Measurements from ENCODE around the gene TPM2.

Gene TPM2

DNA sequence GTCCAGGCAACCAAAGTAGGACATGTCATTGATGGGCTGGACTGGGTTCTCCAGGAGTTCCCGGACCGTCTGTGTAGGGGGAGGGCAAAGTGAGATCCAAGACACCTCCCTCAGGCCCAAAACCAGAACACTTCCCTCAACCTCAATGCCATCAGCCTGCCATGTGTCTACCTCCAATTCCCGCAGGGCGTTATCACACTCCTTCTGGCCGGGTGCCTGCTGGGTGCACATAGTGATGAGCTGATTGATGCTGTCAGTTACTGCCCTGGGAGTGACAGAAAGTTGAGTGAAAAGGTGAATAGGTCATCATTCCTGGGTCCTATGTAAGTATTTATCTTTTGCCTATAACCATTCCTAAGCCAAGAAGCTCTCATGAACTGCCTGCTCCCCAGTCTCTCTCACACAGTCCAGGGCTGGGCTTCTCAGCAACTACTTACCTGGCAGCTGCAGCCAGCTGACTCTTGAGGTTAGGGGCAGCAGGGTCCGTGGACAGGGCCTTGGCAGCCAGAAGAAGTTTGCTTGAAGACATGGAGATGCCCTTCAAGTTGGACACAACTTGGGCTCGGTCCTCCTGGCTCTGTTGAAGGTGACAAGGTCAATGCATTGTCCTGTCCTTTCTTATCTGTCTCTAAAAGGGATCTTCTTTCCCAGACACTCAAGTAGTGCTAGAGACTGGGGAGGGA lies 21.2 kb upstream of the TPM2 start:
- TF ChIP-seq, protein P1, sequence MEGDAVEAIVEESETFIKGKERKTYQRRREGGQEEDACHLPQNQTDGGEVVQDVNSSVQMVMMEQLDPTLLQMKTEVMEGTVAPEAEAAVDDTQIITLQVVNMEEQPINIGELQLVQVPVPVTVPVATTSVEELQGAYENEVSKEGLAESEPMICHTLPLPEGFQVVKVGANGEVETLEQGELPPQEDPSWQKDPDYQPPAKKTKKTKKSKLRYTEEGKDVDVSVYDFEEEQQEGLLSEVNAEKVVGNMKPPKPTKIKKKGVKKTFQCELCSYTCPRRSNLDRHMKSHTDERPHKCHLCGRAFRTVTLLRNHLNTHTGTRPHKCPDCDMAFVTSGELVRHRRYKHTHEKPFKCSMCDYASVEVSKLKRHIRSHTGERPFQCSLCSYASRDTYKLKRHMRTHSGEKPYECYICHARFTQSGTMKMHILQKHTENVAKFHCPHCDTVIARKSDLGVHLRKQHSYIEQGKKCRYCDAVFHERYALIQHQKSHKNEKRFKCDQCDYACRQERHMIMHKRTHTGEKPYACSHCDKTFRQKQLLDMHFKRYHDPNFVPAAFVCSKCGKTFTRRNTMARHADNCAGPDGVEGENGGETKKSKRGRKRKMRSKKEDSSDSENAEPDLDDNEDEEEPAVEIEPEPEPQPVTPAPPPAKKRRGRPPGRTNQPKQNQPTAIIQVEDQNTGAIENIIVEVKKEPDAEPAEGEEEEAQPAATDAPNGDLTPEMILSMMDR (conservative IDR thresholded peaks at IDR 0.05) = no peak
- no peak for TF ChIP-seq ZFX (IDR thresholded peaks at IDR 0.05)
- no peak overlapping the region for H3K27ac ChIP-seq

DNA sequence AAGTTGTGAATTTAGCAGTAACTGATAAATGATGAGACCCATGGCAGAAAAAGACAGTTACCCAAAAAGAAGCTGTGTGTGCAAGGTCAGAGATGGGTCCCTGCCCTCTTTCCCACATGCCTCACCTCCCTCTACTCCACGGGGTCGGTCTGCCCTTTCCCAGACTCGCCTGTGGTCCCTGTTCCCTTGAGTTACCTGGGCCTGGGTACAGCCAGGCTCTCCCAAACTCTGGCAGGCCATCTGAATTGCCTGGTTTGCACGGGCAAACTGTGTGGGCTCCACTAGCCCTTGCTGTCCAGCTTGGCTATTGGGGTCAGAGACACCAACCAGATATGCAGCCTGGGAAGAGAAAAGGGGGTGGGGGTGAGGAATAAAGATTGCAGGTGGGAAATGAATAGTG lies 18.4 kb upstream of the TPM2 start:
- TF ChIP-seq ZFX (IDR thresholded peaks at IDR 0.05) = no peak
- TF ChIP-seq, protein P1 (conservative IDR thresholded peaks at IDR 0.05) = no peak
- no peak overlapping the region for H3K27ac ChIP-seq

DNA sequence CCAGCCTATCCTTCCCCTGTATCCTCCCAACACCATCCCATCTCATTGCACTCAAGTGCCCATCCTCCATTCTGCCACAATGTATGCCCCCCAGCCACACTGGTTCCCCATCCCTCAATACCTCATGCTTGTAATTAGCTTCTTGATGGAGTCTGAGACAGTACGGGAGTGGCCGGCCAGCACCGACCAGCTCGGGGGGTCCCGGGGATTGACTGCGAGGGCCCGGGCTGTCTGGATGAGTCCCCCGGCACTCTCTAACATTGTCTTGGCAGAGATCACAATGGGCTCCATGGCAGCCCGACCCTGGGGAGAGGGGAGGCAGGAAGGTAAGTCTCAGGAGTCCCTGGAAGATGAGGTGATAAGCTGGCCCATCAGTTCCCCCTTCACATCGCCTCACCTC lies 17.2 kb upstream of the TPM2 start:
- TF ChIP-seq, protein P1 (conservative IDR thresholded peaks at IDR 0.05) = no peak
- no peak for TF ChIP-seq ZFX (IDR thresholded peaks at IDR 0.05)
- H3K27ac ChIP-seq = no peak overlapping the region

DNA sequence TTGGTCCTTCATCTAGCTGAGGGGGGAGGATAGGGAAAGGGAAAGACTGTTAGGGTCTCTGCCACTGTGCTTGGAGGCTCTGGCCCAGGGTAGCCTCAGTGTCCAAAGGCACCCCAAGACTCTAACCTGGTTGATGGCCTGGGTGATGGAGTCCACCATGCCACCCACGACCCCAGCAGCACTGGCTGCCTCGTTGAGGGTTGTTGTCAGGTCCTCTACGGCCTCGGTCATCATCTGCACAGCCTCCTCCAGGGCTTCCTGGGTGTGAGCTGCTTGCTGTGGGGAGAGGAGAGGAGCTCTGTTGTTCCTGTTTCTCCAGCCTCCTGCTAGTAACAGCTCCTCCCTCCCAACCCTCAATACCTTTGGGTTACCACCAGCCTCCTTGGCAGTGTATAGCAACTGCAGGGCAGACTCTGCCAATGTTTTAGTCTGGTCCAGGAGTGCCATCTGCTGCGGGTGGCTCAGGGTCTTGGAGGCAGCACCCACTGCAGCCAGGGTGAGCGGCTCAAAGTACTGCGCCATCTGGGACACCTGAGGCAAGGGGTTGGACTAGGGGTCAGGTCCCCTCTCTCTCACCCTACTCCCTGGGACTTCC lies 16.2 kb upstream of the TPM2 start:
- TF ChIP-seq ZFX (IDR thresholded peaks at IDR 0.05) = no peak
- TF ChIP-seq, protein P1 (conservative IDR thresholded peaks at IDR 0.05) = no peak
- no peak overlapping the region for H3K27ac ChIP-seq

DNA sequence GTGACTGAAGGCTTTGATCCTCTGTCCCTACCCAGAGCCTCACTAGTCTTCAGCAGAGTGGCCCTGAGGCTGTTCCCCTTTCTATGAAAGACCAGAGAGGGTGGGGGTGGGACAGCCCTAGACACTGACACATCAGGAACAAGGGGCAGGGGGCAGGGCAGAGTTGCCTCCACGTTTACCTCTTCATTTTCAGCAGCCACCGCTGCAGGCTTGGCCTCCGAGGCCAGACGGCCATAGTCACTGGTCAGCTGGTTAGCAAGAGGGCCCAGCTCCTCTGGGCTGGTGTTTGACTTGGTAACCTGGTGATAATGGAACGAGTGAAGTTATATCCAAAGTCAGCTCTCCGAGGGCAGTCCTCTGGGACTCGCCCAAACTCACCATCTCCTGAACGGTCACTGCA lies 15.6 kb upstream of the TPM2 start:
- H3K27ac ChIP-seq = no peak overlapping the region
- TF ChIP-seq, protein P1 (conservative IDR thresholded peaks at IDR 0.05) = no peak
- no peak for TF ChIP-seq ZFX (IDR thresholded peaks at IDR 0.05)

DNA sequence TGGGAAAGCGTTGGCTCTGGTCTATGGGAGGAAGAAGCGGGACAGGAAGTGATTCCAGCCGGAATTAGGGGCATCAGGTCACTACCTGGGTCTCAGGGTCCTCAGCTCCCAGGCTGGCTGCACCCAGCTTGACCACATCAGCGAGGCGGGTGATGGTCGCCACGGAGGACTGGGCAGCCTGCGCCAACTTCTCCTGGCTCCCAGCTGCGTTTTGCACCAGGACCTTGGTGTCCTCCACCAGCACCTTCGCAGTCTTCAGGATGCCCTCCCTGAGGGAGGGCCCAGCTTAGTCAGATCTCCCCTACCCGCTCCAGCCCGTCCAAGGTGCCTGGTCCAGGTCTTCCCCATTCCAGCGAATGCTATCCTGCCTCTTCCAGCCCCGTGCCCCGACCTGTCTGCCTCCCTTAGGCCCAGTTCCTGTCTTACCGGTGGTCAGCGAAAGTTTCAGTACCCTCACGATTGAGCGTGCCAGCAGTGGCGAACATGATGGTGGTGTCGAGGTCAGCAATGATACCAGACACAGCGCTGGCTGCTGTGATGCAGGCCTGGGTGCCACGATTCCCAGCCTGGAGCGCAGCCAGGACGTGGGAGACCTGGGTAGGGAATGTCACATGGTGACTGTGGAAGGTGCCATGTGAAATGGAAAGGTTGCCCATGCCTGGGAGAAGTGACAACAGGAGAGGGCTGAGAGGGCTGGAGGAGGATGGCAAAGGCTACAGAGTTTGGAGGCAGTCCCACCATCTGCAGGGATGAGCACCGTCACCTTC lies 14.4 kb upstream of the TPM2 start:
- TF ChIP-seq, protein P1 (conservative IDR thresholded peaks at IDR 0.05) = no peak
- no peak for TF ChIP-seq ZFX (IDR thresholded peaks at IDR 0.05)
- H3K27ac ChIP-seq = no peak overlapping the region

DNA sequence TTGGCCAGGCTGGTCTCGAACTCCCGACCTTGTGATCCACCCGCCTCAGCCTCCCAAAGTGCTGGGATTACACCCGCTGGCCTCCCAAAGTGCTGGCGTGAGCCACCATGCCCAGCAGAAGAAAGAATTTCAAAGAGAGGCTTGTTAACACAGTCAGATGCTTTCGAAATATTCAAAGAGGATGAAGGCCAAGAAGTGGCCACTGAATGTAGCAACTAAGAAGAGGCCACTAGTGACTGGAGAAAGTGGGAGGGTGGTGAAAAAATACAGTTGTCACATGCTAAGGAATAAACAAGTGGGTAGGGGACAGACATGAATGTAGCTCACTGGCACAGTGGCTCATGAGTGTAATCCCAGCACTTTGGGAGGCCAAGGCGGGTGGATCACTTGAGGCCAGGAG lies 13.0 kb upstream of the TPM2 start:
- no peak overlapping the region for H3K27ac ChIP-seq
- no peak for TF ChIP-seq ZFX (IDR thresholded peaks at IDR 0.05)
- TF ChIP-seq, protein P1 (conservative IDR thresholded peaks at IDR 0.05) = no peak

Data from C4-2B (cell line).